ENCODE results near the gene ZNF469. TPM values are rescaled to one million over a fixed set of nuclear protein-coding genes. Genes with fewer than 3 reads are reported as not detected.

Gene ZNF469
- total and polyA plus RNA-seq, 2 of the 13 experiments (the other 11 are each of a cell fraction or from before 2014, with no cell fraction given) = not detected

GRCh38 chr16:88345721-88346560 lies 36.8 kb upstream of the ZNF469 start (continued):
- TF ChIP-seq ZBTB7A (CRISPR knock-in tag; IDR thresholded peaks at IDR 0.05) (no peak), ZNF7 (CRISPR knock-in tag; IDR thresholded peaks at IDR 0.05) (no peak), ZNF891 (CRISPR knock-in tag; IDR thresholded peaks at IDR 0.05) (no peak)

DNA sequence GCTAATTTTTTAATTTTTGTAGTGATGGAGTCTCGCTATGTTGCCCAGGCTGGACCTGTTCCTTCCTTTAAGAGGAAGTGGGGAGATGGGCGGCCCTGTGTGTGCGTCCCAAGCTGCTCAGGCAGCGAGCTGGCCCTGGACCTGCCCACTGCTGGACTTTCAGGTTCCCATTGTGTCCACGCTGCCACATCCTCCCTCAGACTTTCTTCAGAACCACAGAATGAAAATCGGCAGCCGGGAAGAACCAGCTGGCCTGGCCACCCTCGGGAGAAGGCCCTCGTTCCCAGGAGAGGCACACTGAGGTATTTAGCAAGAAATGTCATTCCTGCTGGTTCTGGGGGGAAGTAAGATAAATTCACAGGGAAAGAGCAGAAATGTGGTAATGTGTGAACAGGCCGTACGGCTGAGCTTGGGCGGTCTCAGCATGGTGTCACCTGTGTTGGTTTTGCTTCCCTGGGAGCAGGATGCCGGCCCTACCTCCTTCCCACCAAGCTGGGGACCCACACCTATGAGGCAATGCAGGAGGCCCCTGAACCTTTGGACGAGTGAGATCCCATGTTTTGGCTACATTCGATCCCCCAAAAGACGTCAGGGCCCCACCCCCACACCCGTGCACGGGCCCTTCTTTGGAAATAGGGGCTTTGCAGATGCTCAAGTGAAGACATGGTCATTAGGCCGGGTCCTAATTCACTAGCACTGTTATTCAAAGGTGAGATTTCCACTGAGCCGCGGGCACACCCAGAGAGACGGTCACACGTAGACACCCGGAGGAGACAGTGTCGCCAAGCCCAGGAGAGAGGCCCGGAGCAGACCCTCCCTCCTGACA lies 35.9 kb upstream of the ZNF469 start:
- no peaks in the 10 kb centered on the region for H3K79me2 ChIP-seq (ENCODE audit: insufficient read depth, low read length)
- BruUV-seq (replicated peaks) = no TSS peak
- no peak overlapping the region for H3K4me3 ChIP-seq (replicated peaks in 1 of 3; ENCODE audit: insufficient read depth in 1 of 3, low read depth in 2 of 3, low read length in 3 of 3)
- in situ Hi-C loops (cut with HindIII; ENCODE audit: extremely low pct_ligation_motif_present, low pct_unique_long_range_greater_than_20kb) (no loop called here), intact Hi-C loops (cut with micrococcal nuclease; ENCODE audit: unreplicated experiment) (no loop called here)
- peaks cover 1 to 41% of the 10 kb centered on the region in 2 experiments for H3K27me3 ChIP-seq (ENCODE audit: control insufficient read depth in 1 of 2, insufficient read depth in 2 of 2, low read length in 2 of 2)
- POLR2A ChIA-PET = no interaction called here
- CTCF ChIA-PET (ENCODE audit: low intra/inter-chr PET ratio, low total read pairs) = no interaction called here
- no peaks in the 10 kb centered on the region for H3K36me3 ChIP-seq (replicated peaks in 1 of 2; ENCODE audit: control insufficient read depth in 1 of 2, insufficient read depth in 2 of 2, low read length in 2 of 2)
- H3K4me1 ChIP-seq (ENCODE audit: insufficient read depth, low read length) = no peaks in the 10 kb centered on the region
- no peak for ATAC-seq
- no peak for FAIRE-seq
- H3K4me2 ChIP-seq (ENCODE audit: low read depth, low read length) = no peak overlapping the region
- H4K20me1 ChIP-seq (ENCODE audit: insufficient read depth, low read length) = no peaks in the 10 kb centered on the region
- H2AFZ ChIP-seq (ENCODE audit: low read length) = no peak overlapping the region
- DNase-seq (ENCODE audit: low spot score) = no peak
- WGBS (ENCODE audit: low lambda C conversion rate) = 53% methylated on average over 21 of the region's 26 CpGs
- no peak overlapping the region for H3K27ac ChIP-seq (ENCODE audit: extremely low read length, insufficient read depth, low read length)
- no peak overlapping the region for H3K9ac ChIP-seq (ENCODE audit: insufficient read depth, low read depth, low read length)
- peaks cover 7% of the 10 kb centered on the region; the same call in 1 of the 2 replicates for H3K9me3 ChIP-seq (ENCODE audit: low read length)
- TF ChIP-seq, protein P1, sequence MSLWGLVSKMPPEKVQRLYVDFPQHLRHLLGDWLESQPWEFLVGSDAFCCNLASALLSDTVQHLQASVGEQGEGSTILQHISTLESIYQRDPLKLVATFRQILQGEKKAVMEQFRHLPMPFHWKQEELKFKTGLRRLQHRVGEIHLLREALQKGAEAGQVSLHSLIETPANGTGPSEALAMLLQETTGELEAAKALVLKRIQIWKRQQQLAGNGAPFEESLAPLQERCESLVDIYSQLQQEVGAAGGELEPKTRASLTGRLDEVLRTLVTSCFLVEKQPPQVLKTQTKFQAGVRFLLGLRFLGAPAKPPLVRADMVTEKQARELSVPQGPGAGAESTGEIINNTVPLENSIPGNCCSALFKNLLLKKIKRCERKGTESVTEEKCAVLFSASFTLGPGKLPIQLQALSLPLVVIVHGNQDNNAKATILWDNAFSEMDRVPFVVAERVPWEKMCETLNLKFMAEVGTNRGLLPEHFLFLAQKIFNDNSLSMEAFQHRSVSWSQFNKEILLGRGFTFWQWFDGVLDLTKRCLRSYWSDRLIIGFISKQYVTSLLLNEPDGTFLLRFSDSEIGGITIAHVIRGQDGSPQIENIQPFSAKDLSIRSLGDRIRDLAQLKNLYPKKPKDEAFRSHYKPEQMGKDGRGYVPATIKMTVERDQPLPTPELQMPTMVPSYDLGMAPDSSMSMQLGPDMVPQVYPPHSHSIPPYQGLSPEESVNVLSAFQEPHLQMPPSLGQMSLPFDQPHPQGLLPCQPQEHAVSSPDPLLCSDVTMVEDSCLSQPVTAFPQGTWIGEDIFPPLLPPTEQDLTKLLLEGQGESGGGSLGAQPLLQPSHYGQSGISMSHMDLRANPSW (CRISPR knock-in tag; IDR thresholded peaks at IDR 0.05; ENCODE audit: borderline replicate concordance) = no peak
- no peak for TF ChIP-seq SALL1 (CRISPR knock-in tag; IDR thresholded peaks at IDR 0.05)
- TF ChIP-seq, protein P2, sequence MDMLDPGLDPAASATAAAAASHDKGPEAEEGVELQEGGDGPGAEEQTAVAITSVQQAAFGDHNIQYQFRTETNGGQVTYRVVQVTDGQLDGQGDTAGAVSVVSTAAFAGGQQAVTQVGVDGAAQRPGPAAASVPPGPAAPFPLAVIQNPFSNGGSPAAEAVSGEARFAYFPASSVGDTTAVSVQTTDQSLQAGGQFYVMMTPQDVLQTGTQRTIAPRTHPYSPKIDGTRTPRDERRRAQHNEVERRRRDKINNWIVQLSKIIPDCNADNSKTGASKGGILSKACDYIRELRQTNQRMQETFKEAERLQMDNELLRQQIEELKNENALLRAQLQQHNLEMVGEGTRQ (IDR thresholded peaks at IDR 0.05; ENCODE audit: low read depth, low read length) = no peak
- TF ChIP-seq, protein P2 (CRISPR knock-in tag; IDR thresholded peaks at IDR 0.05; ENCODE audit: borderline replicate concordance) = no peak
- TF ChIP-seq GABPA (IDR thresholded peaks at IDR 0.05; ENCODE audit: low read depth, low read length) = no peak
- TF ChIP-seq GABPA (CRISPR knock-in tag; IDR thresholded peaks at IDR 0.05; ENCODE audit: low read depth) = no peak
- TF ChIP-seq, protein P3, sequence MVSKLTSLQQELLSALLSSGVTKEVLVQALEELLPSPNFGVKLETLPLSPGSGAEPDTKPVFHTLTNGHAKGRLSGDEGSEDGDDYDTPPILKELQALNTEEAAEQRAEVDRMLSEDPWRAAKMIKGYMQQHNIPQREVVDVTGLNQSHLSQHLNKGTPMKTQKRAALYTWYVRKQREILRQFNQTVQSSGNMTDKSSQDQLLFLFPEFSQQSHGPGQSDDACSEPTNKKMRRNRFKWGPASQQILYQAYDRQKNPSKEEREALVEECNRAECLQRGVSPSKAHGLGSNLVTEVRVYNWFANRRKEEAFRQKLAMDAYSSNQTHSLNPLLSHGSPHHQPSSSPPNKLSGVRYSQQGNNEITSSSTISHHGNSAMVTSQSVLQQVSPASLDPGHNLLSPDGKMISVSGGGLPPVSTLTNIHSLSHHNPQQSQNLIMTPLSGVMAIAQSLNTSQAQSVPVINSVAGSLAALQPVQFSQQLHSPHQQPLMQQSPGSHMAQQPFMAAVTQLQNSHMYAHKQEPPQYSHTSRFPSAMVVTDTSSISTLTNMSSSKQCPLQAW (CRISPR knock-in tag; IDR thresholded peaks at IDR 0.05) = no peak
- no peak for TF ChIP-seq ZNF367 (CRISPR knock-in tag; IDR thresholded peaks at IDR 0.05; ENCODE audit: borderline replicate concordance)
- TF ChIP-seq ZNF256 (CRISPR knock-in tag; conservative IDR thresholded peaks at IDR 0.05) = no peak
- no peak for TF ChIP-seq YY1 (IDR thresholded peaks at IDR 0.05; ENCODE audit: insufficient read depth, insufficient replicate concordance, low read depth, low read length)
